ENCODE measurements around the gene SMG6.

Gene SMG6

GRCh38 chr17:2035541-2036488, 267.8 kb downstream of the SMG6 start:
- no peak for DNase-seq (ENCODE audit: extremely low read depth in 1 of 2, low read depth in 1 of 2)

GRCh38 chr17:2034806-2035540, 268.6 kb downstream of the SMG6 start:
- DNase-seq (ENCODE audit: extremely low read depth in 1 of 2, low read depth in 1 of 2): no peak

DNA sequence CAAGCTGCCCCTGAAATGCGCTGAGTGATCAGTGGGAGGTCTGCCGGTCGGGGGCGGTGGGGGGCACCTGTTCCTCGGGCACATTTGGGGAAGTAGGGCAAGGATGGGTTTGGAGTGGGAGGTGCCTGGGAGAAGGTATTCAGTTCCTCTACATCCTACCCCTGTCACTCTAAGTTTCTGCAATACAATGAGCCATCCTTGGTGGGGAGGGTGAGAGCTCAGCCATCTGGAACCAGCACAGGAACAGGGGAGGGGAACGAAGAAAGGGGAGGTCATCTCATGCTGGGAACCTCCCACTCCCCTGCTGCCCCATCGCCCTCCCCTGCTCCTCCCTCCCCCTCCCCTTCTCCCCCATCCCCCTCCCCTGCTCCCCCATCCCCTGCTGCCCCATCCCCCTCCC, 269.4 kb downstream of the SMG6 start:
- no peak for DNase-seq (ENCODE audit: extremely low read depth in 1 of 2, low read depth in 1 of 2)

DNA sequence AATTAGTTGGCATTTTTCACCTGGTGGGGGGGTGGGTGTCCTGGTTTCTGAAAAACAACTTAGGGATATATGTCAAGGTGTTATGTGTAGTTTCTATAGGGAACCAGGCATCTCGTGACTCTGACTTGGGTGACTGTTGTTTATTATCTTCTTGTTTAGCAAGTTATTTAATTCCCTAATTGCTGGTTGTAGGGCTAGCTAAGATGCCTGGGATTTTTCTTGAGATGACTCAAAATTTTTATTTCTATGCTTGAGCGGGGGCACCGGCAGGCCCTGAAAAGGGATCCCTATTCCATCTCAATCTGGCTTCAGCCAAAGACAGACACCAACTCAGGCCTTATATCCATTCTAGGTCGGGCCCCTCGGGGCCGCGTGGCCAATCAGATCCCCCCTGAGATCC, 270.4 kb downstream of the SMG6 start:
- no peak for DNase-seq (ENCODE audit: extremely low read depth in 1 of 2, low read depth in 1 of 2)

DNA sequence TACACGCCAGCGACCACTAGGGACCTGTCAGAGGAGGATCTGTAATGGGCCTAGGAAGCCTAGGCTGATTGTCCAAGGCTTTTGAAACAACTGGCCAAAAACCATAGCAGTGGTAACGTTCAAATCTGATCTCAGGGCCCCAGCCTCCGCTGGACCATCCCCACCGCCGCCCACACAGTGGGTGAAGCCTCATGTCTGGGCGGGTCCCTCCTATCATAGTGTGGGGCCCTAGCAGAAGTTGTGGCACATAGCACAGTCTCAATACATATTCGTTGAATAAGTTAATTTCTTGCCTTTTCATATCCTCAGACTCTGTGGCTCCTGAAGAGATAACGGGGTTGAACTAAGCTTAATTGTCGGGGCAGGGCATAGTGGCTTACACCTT, 272.8 kb downstream of the SMG6 start:
- no peak for DNase-seq (ENCODE audit: extremely low read depth in 1 of 2, low read depth in 1 of 2)

DNA sequence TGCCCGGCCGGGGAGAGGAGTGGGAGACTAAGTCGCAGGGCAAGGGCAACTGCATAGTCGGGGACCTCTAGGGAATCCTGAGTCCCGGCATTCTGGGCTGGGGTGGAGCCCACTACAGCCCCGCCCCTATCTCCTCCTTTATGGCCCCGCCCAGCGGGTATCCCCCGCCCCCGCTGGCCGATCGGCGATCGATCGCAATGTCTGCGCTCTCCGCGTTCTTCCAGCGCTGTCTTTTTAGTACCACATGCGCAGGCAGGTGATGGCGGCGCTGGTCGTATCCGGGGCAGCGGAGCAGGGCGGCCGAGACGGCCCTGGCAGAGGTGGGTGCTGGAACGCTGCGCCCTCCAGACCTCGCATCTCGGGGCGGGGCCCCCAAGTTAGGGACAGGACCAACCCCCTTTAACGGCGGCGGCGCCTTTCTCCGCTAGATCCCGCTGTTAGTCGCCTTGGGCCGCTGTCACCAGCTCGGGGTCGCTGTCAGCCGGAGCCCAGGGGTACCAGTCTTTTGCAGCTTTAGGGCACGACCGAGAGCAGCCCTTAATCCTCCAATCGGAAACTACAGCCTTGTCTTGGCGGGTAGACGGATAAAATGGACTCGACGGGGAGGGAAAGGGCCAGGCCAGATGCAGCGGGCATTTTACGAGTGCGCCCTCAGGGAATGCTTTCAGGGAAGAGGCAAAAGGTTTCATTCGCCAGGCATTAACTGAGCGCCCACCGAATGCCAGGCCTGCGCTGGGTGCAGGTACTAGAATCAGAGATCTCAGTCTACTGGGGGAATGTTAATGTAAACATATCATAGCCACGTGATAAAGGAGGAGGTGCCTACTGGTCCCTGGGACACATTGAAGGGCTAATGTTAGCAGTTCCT, 273.4 kb downstream of the SMG6 start, which contains the start of gene DPH1:
DPH1 (plus strand) TSS at position 243 of the 868 bp plus-strand sequence; CDS start at position 260, 17 bp downstream.
- DNase-seq (ENCODE audit: extremely low read depth in 1 of 2, low read depth in 1 of 2): peak in 1 of 2 donors; percentile 77

DNA sequence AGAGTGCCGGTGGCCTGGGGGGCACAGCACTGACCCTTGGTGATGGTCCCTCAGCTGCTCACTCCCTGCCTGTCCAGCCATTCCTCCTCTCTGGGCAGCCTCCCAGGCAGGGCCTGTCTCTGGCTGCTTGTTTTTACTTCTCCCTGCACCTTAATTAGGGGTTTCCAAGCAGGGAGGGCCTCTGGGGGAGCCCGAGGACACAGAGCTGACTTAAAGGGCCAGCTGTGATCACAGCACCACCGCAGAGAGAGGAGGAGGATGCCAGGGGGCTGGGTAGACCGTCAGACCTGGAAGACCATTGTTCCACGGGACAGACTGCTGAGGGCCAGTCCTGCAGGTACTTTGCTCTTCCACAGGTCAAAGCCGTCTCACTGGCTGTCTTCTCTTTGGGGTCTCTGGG, 274.8 kb downstream of the SMG6 start:
- DNase-seq (ENCODE audit: extremely low read depth in 1 of 2, low read depth in 1 of 2): no peak

DNA sequence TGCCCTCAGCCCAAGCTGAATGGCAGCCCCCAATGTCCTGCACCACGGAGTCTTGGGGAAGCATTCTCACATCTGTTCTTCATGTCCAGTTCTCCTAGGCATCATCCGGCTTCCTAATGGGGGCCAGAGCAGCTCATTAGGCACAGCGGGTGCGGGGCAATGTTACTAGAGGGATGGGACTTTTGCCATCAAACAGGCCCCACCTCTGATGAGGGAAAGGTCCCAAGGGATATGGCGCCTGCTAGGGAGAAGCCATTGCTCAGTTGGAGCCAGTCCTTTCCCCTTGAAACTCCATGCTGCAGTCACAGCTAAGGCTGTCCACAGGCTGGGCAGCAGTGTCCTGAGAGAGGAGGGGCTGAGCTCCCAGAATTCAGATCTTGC, 275.4 kb downstream of the SMG6 start:
- DNase-seq (ENCODE audit: extremely low read depth in 1 of 2, low read depth in 1 of 2): no peak

DNA sequence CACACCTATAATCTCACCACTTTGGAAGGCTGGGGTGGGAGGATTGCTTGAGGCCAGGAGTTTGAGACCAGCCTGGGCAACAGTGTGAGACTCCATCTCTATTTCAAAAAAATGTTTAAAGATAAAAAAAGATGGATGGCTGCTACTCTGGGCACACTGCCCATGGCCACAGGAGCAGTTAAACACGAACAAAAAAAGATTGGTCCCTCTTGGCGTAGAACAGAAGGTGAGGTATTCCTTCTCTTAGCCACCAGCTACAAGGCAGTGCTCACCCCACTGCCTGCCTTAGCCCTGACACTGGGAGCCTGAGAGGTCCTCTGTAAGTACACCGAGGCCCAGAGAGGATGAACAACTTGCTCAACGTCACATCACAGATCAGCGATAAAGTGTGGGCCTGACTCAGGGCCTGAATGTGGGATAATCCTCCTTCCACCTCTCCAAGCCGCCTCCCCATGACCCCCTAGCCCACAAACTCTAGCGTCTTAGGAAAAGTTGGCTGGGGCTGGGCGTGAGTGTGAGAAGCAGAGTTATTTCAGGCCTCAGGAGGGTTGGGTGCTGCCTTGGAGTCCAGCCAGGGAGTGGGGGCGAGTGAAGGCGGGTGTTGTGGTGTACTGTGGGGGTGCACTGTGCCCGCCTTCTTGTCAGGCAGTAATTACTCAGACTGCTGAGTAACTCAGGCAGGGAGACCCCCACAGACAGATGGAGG, 275.9 kb downstream of the SMG6 start:
- no peak for DNase-seq (ENCODE audit: extremely low read depth in 1 of 2, low read depth in 1 of 2)

- no peak for DNase-seq (ENCODE audit: extremely low read depth in 1 of 2, low read depth in 1 of 2)
Observed at GRCh38 chr17:2025622-2026309, 277.8 kb downstream of the SMG6 start.

- DNase-seq (ENCODE audit: extremely low read depth in 1 of 2, low read depth in 1 of 2): peak; percentile 23 to 53
Observed at GRCh38 chr17:2025220-2025621, 278.4 kb downstream of the SMG6 start, which contains the start of gene RTN4RL1. Gene RTN4RL1, minus strand, starts transcription at chr17:2025334. Its CDS starts 469 bp downstream, at chr17:2024865.

DNA sequence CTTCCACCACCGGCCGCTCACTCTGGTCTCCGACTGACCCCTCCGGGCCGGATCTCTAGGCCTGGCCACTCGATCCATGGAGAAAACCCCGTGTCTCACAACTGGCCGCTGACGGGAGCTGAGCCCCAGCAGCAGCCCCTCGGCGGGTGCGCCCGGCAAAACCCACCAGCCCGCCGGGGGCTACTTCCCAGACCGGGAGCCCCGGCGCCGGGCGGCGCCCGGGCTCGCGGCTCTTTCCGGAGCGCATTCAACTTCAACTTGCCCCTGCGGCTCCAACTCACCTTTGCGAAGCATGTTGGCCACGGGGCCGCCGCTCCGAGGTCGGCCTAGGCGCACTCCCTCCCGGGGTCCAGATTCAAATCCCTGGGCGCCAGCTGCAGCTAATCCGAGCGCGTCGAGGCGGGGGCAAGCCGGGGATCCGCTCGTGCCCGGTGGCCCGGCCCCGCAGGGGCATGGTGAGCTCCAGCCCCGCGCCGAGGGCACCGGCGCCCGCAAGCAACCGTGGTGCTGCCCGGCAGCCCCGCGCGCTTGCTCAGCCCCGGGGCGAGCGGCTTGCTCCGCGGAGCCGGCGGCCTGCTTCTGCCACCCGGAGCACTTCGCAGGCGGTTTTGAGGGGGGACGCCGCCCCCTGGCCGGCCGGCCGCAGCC, 278.9 kb downstream of the SMG6 start:
- no peak for DNase-seq (ENCODE audit: extremely low read depth in 1 of 2, low read depth in 1 of 2)

- DNase-seq (ENCODE audit: extremely low read depth in 1 of 2, low read depth in 1 of 2): no peak
Observed at GRCh38 chr17:2023692-2024571, 279.7 kb downstream of the SMG6 start.

DNA sequence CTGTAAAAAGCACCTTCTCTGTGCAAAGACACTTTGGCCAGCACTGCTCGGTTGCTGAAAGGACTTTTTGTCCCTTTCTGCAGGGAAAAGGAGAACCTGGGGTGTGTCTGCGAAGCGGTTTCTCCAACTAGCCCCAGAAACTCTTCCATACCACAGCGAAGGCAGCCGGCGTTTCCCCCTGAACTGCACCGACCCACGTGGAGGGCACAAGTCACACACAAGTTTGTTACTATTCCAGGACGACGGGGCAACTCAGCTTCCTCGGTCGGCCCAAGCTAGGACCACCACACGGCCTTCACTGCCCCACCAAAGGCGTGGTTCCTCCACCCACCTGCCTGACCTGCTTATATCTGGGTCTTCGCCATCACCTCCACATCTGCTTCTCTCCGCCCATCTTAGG, 280.3 kb downstream of the SMG6 start:
- no peak for DNase-seq (ENCODE audit: extremely low read depth in 1 of 2, low read depth in 1 of 2)

DNA sequence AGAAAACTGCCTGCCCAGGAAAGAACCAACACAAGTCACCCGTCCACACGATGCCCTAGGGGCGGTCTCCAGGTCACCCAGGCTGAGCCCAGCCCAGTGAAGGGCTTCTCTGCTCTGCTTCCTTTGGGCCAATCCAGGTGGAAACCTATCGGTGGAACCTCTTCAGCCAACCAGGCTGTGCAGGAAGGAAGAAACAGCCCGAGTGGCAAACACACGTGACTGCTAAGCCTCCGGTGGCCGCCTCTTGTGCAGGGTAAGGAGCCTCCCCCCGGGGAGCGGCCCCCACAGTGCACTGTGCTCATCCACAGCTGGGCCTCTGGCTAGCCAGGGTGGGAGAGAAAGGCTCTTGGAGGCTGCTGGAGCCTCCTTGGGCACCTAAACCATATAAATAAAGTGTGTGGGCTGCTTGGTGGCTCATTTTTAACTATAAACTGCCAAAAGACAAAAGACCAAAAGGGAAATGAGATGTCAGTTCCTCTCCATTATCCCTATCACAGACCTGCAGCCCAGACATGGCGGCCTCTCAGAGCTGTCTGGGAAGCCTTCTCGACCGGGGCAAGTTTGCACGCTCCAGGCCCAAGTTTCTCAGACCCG, 280.8 kb downstream of the SMG6 start:
- DNase-seq (ENCODE audit: extremely low read depth in 1 of 2, low read depth in 1 of 2): no peak

GRCh38 chr17:2020721-2021120, 282.9 kb downstream of the SMG6 start:
- no peak for DNase-seq (ENCODE audit: extremely low read depth in 1 of 2, low read depth in 1 of 2)

DNA sequence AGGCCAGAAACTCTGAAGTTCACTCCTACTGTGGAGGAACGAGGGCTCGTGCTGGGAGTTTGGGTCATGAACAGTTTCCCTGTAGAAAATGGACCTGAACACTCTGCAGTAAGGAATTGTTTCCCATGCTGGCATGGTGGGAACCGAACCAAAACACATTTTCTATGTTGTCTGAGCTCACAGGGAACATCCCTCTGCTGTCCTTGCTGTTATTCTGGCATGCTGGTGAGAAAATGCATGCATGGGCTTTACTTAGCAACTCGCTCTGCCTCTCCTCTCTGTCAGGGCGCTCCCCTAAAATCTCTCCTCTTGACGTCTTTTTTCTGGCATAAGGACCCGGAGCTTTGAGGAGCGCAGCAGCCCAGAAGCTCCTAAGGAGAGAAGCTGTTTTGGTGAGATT, 283.9 kb downstream of the SMG6 start:
- no peak for DNase-seq (ENCODE audit: extremely low read depth in 1 of 2, low read depth in 1 of 2)
